Pons (tissue), 1 donor: Measurements from ENCODE around the gene RGP1.

Experiments
- DNase-seq: peaks from one replicate; pipeline ENCODE4 v3.0.0-alpha.2; 2016; ENCODE audit warnings: low spot score

Gene RGP1

DNA sequence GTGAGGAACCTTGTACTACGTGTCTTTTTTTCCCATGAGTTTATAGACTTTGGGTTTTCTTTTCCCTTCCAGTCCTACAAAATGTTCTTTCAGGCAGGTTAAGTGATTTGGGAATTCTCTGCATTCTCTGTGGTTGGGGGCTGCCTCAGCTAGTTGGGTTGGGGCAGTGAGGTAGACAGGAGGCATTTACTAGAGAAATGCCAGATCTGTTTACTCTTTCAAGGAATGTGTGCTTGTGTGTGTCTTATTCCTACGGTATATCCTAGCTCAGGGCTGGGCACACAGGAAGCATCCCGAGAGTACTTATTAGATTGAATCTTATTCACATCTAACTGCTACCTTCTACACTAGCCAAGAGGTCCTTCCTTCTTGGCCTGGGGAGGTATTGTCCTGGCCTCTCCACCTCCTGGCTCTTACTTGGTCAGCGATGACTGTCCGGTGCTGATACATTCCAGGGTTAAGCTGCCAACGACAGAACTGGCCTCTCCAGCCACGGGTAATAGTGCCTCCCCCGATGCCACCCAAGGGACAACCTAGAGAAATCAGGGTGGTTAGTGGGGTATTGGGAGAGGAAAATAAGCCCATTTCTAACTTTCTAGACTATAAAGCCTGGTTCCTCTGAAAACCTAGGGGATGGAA is 5.1 kb upstream of the RGP1 start:
- no peak for DNase-seq

- no peak for DNase-seq
Observed at GRCh38 chr9:35745569-35745968, 3.5 kb upstream of the RGP1 start.

DNA sequence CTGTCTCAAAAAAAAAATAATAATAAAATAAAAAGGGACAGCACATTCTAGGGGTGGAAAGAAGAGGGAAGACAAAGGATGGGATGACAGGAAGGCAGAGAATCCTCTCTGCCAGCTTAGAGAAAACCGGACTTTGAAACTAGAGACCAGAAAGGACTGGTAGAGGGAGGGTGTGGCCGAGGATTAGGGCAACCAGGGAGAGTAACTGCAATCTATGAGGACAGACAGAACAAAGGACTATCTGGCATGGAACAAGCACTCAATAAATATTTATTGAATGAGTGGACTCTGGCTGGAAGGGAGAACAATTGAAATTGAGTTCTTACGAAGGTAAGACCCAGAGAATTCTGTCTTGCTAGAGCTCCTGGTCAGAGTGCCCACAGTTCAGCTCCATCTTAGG is 2.5 kb upstream of the RGP1 start:
- no peak for DNase-seq

- no peak for DNase-seq
Observed at GRCh38 chr9:35748242-35748857, 737 bp upstream of the RGP1 start.

DNA sequence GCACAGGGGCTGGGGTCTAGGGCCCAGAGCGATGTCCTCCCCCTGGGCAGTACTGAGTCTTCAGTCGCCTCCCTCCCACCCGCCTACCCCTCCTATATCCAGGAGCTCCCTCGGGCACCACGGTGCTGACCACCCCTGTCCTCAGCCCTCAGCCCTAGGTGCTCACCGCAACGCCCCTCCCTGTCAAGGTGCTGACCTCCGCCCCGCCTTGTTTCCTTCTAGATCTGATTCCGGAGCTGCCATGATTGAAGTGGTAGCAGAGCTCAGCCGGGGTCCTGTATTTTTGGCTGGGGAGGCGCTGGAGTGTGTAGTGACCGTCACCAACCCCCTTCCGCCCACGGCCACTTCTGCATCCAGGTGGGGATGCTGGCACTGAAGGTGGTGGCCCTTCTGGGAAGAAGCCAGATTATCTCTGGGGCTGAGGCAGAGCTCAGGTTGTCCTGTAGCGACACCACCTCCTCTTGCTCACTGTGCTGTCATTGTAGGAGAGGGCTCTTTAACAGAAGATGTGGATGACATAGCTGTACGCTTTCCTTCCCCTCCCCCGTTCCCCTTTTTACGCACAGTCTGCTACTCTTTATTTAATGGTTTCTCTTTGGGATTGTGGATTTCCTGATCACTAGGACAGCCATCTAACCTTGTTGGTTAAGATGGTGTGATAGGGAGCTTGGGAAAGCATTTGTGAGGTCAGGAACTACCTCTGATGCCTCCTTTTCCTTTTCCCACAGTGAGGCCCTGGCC is 598 bp downstream of the RGP1 start:
- no peak for DNase-seq

- DNase-seq: no peak
Observed at GRCh38 chr9:35750256-35750531, 1.1 kb downstream of the RGP1 start.

- no peak for DNase-seq
Observed at GRCh38 chr9:35753466-35753865, 4.4 kb downstream of the RGP1 start.

DNA sequence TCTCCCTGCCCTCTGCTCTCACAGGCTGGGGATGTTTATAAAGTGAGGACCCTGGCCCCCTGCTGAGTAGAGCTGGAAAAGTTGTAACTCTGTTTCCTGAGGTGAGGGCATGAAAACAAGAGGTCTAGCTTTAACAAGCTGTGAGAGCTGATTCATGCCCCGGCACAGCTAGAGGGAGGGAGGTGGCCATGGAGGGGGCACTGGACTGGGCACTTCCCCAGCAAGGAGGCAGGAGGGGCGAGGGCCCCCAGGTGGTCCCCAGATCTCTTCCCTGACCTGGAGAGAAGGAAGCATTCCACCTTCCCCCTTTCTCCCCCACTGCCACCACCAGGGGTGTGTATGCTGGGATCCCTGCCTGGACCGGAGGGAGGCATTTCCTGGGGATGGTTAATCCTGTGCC is 5.2 kb downstream of the RGP1 start, which contains the start of gene MSMP:
TSS of gene MSMP (minus strand) at position 13 of the 400 bp plus-strand sequence. CDS start 147 bp downstream, outside the sequence.
- DNase-seq: no peak

DNA sequence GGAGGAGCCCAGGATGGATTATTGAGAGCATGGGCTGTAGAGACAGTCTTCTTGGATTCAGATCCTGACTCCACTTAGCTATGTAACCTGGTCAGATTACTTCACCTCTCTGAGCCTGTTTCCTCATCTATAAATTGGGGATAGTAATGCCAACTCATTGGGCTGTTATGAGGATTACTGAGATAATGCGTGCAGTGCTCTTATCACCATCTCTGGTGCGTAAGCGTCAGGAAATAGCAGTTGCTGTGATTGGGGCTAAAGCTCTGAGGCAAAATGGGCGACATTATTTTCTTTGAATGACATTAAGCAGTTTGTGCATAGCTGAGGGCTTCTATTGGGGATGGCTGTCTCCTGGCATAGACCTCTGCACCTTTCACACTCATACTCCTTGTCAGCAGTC is 6.0 kb downstream of the RGP1 start:
- no peak for DNase-seq

GRCh38 chr9:35756275-35757225 is 7.5 kb downstream of the RGP1 start:
- DNase-seq: peak; percentile 36

DNA sequence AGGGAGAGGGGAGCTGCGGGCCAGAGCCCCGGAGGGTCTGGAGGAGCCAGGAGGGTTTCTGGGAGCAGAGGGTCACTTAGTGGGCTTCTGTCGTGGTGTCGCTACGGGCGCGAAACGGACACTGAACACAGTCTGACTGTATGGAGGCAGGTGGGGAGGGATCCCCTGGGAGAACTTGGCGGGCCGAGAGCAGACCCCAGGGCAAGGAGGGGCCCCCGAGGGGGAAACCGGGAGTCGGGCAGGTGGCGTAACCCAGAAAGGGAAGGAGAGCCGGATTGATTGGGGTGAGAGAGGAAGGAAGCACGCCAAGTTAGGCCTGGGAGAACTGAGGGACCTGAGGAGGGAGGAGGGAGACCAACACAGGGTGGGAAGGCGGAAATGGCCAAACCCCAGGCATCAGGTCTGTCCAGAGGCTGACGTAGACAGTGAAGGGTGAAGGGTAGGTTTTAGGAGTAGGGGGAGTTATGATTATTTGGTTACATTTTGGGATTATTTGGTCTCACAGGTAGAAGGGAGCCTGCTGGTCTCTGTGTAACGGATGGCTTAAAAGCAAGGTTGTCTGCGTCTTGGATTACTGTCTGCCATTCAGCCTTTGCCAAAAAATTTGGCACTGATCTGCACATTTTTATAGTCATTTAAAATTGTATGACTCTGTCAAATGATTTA is 8.3 kb downstream of the RGP1 start:
- DNase-seq: peak; percentile 38

DNA sequence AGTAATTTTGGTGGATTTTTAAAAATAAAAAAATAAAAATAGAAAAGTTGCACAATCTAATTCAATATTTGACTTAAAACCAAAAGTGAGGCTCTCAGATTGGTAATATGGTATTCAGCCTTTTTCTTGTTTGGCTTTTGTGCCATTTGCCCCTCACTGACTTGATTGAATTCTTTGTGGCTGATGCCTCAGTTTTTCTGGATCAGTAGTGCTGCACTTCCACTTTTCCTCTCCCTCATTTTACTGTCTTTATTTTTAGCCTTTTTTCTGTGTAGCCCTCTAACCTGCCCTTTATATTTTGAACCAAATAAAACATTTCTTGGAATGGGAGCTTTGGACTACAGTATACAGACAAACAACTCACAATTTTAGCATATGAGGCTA is 8.8 kb downstream of the RGP1 start:
- DNase-seq: no peak

DNA sequence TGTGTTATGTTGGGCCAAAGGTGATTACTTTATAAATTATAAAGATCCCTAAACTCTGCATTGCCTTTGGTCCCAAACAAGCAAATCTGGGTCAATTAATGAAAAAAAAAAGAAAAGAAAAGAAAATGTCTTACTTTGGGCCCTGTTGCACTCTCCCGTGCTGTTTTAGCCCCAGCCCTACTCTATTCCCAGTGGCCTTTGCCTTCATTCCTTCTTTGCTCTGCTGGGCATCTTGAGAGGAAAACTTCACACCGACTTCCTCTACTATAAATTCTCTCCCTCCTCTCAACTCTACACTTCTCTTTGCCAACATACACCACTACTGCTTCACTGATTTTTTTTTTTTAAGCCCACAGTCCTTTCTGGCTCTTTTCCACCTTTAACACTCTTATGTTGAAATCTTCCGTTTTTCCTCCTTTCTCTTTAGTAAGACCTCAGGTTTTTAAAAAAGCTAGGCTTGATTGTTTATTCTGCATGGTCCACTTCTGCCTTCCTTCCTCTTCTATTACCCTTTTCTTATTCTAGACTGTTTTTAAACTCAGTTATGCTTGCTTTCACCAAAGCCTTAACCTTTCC is 9.5 kb downstream of the RGP1 start:
- DNase-seq: no peak

- no peak for DNase-seq
Observed at GRCh38 chr9:35759795-35760194, 10.7 kb downstream of the RGP1 start.

- DNase-seq: no peak
Observed at GRCh38 chr9:35760651-35761050, 11.6 kb downstream of the RGP1 start.

DNA sequence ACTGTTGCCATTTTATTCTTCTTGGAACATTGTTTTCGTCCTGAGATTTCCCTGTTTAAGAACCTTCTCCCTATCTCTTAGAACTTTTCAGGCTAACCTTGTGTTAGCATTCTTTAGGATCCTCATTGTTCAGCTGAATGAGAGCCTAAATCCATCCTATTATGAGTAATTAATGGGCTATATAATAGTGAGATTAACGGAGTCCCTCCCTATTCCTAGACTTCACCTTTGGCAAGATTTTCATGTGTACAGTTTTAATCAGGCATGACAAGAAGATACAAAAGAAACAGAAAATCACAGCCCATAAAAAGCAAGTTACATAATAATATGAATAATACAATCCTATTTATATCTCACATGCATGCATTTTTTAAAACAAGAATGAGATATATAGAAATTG is 14.1 kb downstream of the RGP1 start:
- no peak for DNase-seq

DNA sequence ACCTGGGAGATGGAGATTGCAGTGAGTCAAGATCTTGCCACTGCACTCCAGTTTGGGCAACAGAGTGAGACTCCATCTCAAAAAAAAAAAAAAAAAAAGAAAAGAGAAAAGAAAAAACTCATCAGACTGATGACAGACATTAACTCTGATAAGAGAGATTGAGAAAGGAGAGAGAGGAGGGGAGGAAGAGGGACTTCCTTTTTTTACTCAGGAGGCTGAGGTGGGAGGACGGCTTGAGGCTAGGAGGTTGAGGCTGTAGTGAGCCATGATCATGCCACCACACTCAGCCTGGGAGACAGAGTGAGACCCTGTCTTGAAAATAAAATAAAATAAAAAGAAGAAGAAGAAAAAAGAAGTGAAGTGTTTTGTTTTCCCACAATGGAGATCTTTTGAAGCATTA is 14.7 kb downstream of the RGP1 start:
- DNase-seq: no peak

DNA sequence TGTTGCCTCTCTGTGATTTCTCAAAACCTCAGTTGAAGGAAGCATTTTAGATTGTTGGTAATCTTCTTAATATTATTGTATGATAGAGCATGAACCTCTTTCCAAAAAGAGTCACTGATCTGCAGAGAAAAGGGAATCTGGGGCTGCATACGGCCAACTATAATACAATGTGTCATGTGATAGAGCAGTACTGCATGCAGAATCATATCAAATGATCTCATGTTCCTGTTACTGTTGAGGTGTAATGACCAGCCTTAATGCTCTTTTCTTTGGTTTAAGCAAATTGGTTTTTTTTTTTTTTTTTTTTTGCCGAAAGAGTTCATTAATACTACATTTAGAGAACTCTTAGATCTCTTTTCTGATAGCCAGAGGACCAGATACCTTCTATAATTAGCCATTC is 17.9 kb downstream of the RGP1 start:
- no peak for DNase-seq

GRCh38 chr9:35767458-35767857 is 18.4 kb downstream of the RGP1 start:
- no peak for DNase-seq

DNA sequence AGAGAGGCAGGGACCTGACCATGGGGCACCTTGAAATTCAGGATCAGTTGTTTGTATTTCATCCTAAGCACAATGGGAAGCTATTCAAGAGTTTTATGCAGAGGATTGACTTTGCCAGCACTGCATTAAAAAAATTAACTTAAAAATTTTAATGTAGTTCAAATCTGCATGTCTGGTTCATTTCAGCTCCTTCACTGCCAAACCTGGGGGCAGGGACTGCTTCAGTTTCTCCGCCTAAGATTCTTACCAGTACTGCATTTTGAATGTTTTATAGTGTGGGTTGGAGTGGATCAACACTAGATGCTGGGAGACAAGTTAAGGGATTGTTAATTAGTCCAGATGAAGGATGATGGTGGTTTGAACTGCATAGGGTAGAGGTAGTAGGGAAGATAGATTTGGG is 20.7 kb downstream of the RGP1 start:
- no peak for DNase-seq

DNA sequence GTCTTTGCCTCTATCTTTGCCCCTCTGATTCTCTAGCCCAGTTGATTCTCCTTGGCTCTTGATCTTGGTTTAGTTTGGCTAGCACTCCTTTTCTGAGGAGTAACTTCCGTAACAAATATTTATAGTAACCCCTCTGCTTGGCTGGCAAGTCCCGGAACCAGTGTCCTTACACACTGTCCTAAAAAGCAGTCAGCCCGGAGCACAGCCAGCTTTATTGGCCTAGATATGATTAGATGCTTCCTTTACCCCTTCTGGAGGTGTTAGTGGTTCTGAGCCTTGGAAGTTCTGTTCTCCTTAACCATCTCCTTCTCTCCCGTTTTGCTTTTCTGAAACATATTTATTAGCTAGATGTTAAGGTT is 22.0 kb downstream of the RGP1 start:
- DNase-seq: no peak

GRCh38 chr9:35771534-35771933 is 22.4 kb downstream of the RGP1 start:
- DNase-seq: no peak
